GM18498 (cell line): ENCODE results near the gene DYNC1H1.

Experiments used
- ATAC-seq: cut with Tn5 transposase; IDR thresholded peaks from one replicate; pipeline ENCODE4 v1.9.1; 2021; ENCODE audit warnings: mild to moderate bottlenecking, moderate library complexity; ENCODE audit not compliant: unreplicated experiment

DYNC1H1 gene

GRCh38 chr14:101988377-101988776 is 24.0 kb downstream of the DYNC1H1 start:
- ATAC-seq: no peak

- no peak for ATAC-seq
Measured at GRCh38 chr14:101991352-101991751, 27.0 kb downstream of the DYNC1H1 start.

- peak; percentile 92 for ATAC-seq
Measured at GRCh38 chr14:101992708-101993107, 28.3 kb downstream of the DYNC1H1 start.

GRCh38 chr14:101997429-101998336 is 33.3 kb downstream of the DYNC1H1 start:
- ATAC-seq: no peak

- ATAC-seq: no peak
Measured at GRCh38 chr14:102000902-102001301, 36.5 kb downstream of the DYNC1H1 start.

GRCh38 chr14:102005336-102005735 is 41.0 kb downstream of the DYNC1H1 start:
- ATAC-seq: no peak

GRCh38 chr14:102007916-102008418 is 43.6 kb downstream of the DYNC1H1 start:
- ATAC-seq: no peak

GRCh38 chr14:102008891-102009290 is 44.5 kb downstream of the DYNC1H1 start:
- no peak for ATAC-seq

- no peak for ATAC-seq
Measured at GRCh38 chr14:102011631-102012030, 47.3 kb downstream of the DYNC1H1 start.

- no peak for ATAC-seq
Measured at GRCh38 chr14:102012336-102012735, 48.0 kb downstream of the DYNC1H1 start.

- no peak for ATAC-seq
Measured at GRCh38 chr14:102013669-102014200, 49.4 kb downstream of the DYNC1H1 start.

GRCh38 chr14:102015045-102015685 is 50.8 kb downstream of the DYNC1H1 start:
- ATAC-seq: no peak

GRCh38 chr14:102015771-102016170 is 51.4 kb downstream of the DYNC1H1 start:
- no peak for ATAC-seq

GRCh38 chr14:102016420-102017090 is 52.2 kb downstream of the DYNC1H1 start:
- no peak for ATAC-seq

- ATAC-seq: no peak
Measured at GRCh38 chr14:102018251-102018650, 53.9 kb downstream of the DYNC1H1 start.

GRCh38 chr14:102019006-102019540 is 54.7 kb downstream of the DYNC1H1 start:
- no peak for ATAC-seq

- ATAC-seq: no peak
Measured at GRCh38 chr14:102020058-102020971, 55.9 kb downstream of the DYNC1H1 start.

GRCh38 chr14:102026934-102027333 is 62.6 kb downstream of the DYNC1H1 start:
- no peak for ATAC-seq

GRCh38 chr14:102027951-102028350 is 63.6 kb downstream of the DYNC1H1 start:
- ATAC-seq: no peak

- no peak for ATAC-seq
Measured at GRCh38 chr14:102028733-102029132, 64.4 kb downstream of the DYNC1H1 start.
